ENCODE results near the gene EEF1A2. TPM values are rescaled to one million over a fixed set of nuclear protein-coding genes. Genes with fewer than 3 reads are reported as not detected.

EEF1A2 gene
- total RNA-seq, 4 donors from 2014 or later: 1.1 to 1.5 TPM; not detected in 2

DNA sequence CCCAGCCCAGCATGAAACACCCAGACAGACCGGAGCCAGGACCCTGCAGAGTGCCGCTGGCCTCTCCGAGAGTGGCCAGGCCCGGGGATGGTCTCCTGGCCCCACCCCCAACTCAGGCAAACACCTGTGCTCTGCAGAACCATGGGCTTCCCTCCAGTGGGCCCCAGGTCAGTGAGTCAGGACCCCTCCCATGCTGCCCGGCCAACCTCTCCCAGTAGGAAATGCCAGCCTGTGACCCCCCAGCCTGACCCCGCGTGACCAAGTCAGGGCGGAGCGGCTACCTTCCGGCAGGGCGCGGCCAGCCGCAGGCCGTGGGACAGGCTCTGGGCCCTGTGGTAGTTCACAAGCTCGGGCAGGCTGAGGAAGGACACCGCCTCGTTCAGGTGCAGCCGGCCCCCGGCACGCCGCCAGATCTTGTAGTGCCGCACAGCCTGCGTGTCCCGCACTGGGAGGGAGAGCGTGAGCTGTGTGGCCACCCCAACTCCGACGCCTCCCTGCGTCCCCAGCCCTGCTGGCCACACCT lies 35.0 kb upstream of the EEF1A2 start:
- no peak for DNase-seq
- Histone ChIP-seq H3K36me3 (no peaks in the 10 kb centered on the region), H3K9me3 (no peaks in the 10 kb centered on the region)

DNA sequence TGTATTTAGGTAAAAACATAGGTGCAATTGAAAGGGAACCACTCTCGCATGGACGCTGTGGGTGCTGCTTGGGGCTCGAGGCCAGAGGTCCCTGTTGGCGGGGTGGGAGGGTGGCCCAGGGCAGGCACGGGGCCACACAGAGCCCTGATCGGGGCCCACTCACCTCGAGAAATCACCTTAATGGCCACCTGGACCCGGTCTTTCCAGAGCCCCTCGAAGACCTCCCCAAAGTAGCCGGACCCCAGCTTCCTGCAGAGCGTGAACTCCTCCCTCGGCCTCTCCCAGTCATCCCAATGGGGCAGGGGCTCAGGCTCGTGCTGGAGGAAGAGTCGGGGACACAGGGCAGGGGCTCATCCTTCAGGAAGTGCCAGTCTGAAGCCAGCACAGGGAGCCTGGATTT lies 34.5 kb upstream of the EEF1A2 start:
- H3K9me3 ChIP-seq: no peaks in the 10 kb centered on the region
- DNase-seq: no peak
- H3K4me1 ChIP-seq: no peaks in the 10 kb centered on the region
- no peak overlapping the region for H3K4me3 ChIP-seq
- no peaks in the 10 kb centered on the region for H3K36me3 ChIP-seq
- no peak overlapping the region for H3K27ac ChIP-seq
- H3K27me3 ChIP-seq: peaks cover 11 to 12% of the 10 kb centered on the region in 2 donors
- intact Hi-C loops (cut with DNase I; ENCODE audit: low total_unique reads): no loop called here
- no peak for TF ChIP-seq POLR2A (IDR thresholded peaks at IDR 0.05)
- TF ChIP-seq, protein P1, sequence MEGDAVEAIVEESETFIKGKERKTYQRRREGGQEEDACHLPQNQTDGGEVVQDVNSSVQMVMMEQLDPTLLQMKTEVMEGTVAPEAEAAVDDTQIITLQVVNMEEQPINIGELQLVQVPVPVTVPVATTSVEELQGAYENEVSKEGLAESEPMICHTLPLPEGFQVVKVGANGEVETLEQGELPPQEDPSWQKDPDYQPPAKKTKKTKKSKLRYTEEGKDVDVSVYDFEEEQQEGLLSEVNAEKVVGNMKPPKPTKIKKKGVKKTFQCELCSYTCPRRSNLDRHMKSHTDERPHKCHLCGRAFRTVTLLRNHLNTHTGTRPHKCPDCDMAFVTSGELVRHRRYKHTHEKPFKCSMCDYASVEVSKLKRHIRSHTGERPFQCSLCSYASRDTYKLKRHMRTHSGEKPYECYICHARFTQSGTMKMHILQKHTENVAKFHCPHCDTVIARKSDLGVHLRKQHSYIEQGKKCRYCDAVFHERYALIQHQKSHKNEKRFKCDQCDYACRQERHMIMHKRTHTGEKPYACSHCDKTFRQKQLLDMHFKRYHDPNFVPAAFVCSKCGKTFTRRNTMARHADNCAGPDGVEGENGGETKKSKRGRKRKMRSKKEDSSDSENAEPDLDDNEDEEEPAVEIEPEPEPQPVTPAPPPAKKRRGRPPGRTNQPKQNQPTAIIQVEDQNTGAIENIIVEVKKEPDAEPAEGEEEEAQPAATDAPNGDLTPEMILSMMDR (IDR thresholded peaks at IDR 0.05): no peak

More for the DNA sequence above, 35.0 kb upstream of the EEF1A2 start:
- H3K27ac ChIP-seq: no peak overlapping the region
- H3K4me1 ChIP-seq: no peaks in the 10 kb centered on the region
- TF ChIP-seq, protein P1 (IDR thresholded peaks at IDR 0.05): no peak
- TF ChIP-seq POLR2A (IDR thresholded peaks at IDR 0.05): no peak
- intact Hi-C loops (cut with DNase I; ENCODE audit: low total_unique reads): no loop called here
- H3K4me3 ChIP-seq: no peak overlapping the region
- H3K27me3 ChIP-seq: peaks cover 11 to 12% of the 10 kb centered on the region in 2 donors

DNA sequence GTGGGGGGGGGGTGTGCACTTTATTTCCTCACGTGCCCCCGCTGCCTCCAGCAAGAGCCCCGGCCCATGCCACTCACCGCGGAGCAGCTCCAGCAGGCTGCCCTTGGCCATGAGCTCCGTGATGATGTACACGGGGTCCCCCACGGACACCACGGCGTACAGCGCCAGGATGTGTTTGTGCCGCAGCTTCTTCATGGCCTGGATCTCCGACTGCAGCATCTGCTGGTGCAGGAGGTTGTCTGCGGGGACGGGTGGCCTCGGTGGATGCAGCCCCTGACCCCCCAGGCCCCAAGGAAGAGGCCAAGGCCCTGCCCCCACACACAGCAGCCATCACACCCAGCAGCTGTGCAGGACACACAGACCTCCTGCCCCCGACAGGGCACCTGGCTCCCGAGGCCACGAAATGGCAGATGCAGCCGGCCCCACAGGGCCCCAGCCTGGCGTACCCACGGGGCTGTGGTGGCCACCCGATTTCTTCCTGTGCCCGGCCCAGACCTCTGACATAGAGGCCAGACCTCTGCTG lies 33.6 kb upstream of the EEF1A2 start:
- intact Hi-C loops (cut with DNase I; ENCODE audit: low total_unique reads): no loop called here
- TF ChIP-seq POLR2A (IDR thresholded peaks at IDR 0.05): no peak
- TF ChIP-seq, protein P1 (IDR thresholded peaks at IDR 0.05): no peak
- H3K4me1 ChIP-seq: no peaks in the 10 kb centered on the region
- no peak for DNase-seq
- H3K27ac ChIP-seq: no peak overlapping the region
- H3K9me3 ChIP-seq: no peaks in the 10 kb centered on the region
- H3K4me3 ChIP-seq: no peak overlapping the region
- peaks cover 10% of the 10 kb centered on the region in 2 donors for H3K27me3 ChIP-seq
- H3K36me3 ChIP-seq: no peaks in the 10 kb centered on the region

DNA sequence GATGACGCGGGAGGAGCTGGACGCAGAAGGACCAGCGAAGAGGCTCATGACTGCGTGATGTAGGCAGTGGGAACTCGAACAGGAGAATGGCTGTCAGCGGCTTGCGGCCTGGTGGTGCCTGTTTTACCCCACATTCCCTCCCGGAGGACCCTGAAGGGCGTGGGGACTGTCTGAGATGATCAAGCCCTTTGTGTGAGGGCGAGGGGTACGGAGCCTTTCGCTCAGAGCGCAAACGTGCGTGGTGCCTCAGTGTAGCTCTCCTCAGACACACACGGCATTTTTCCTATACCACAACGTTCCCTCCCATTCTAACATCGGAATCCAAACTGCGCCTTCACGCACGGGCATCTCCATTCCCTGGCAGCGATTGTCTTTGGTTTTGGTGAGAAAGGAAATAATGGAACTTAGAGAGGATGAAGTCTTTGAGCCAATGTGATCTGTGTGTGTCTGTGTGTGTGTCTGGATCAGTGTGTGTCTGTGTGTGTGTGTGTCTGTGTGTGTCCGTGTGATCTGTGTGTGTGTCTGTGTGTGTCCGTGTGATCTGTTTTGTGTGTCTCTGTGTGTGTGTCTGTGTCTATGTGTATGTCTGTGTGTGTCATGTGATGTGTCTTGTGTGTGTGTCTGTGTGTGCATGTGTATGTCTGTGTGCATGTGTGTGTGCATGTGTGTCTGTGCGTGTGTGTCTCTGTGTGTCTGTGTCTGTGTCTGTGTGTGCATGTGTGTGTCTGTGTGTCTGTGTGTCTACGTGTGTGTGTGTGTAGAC lies 33.0 kb upstream of the EEF1A2 start:
- H3K4me1 ChIP-seq: no peaks in the 10 kb centered on the region
- TF ChIP-seq POLR2A (IDR thresholded peaks at IDR 0.05): no peak
- TF ChIP-seq, protein P1 (IDR thresholded peaks at IDR 0.05): no peak
- H3K9me3 ChIP-seq: no peaks in the 10 kb centered on the region
- DNase-seq: no peak
- H3K4me3 ChIP-seq: no peak overlapping the region
- peaks cover 4 to 6% of the 10 kb centered on the region in 2 donors for H3K27me3 ChIP-seq
- H3K27ac ChIP-seq: no peak overlapping the region
- H3K36me3 ChIP-seq: no peaks in the 10 kb centered on the region
- intact Hi-C loops (cut with DNase I; ENCODE audit: low total_unique reads): no loop called here

DNA sequence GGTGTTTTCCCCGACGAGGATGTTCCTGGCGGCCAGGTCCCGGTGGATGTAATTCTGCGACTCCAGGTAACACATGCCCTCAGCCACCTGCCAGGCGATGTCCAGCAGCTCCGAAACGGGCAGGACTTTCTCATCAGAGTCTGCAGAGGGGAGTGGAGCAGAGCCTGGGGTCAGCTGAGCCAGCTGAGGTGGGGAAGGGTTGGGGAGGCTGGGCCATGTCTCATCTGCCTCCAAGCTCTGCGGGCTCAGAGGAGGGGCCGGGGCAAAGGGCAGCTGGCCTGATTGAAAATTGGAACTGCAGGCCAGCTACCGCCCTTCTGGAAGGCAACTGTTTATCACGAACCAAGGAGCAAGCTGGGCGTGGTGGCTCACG lies 31.9 kb upstream of the EEF1A2 start:
- DNase-seq: no peak
- Histone ChIP-seq H3K4me1 (no peaks in the 10 kb centered on the region), H3K27ac (no peak overlapping the region), H3K36me3 (no peaks in the 10 kb centered on the region), H3K27me3 (peaks cover 0 to 4% of the 10 kb centered on the region in 2 donors), H3K9me3 (no peaks in the 10 kb centered on the region), H3K4me3 (no peak overlapping the region)
- intact Hi-C loops (cut with DNase I; ENCODE audit: low total_unique reads): no loop called here
- TF ChIP-seq, protein P1 (IDR thresholded peaks at IDR 0.05): no peak
- no peak for TF ChIP-seq POLR2A (IDR thresholded peaks at IDR 0.05)

All from uterus (tissue), 4 donors.